T-helper 1 cell treated with Interleukin-12 subunit alpha and Interleukin-12 subunit beta and Interleukin-4 antibody, amounts not matched to agents 30 μg/mL and 1 μg/mL, for 36 hours (primary cell): Measurements from ENCODE around the gene BTBD18.
A peak's percentile ranks its signal among the peaks of the same experiment; 100 is the strongest.

Source experiments
- H3K27ac Mint-ChIP-seq: one replicate; pipeline ENCODE4 v1.8.0; 2021; ENCODE audit warnings: mild to moderate bottlenecking, mixed read lengths
- H3K27me3 Mint-ChIP-seq: one replicate; pipeline ENCODE4 v1.8.0; 2021; ENCODE audit warnings: low read depth, mixed read lengths
- H3K36me3 Mint-ChIP-seq: one replicate; pipeline ENCODE4 v1.8.0; 2021; ENCODE audit warnings: low read depth, mixed read lengths
- H3K4me1 Mint-ChIP-seq: one replicate; pipeline ENCODE4 v1.8.0; 2021; ENCODE audit warnings: low read depth, mixed read lengths
- H3K4me3 Mint-ChIP-seq: one replicate; pipeline ENCODE4 v1.8.0; 2021; ENCODE audit warnings: mild to moderate bottlenecking, moderate library complexity, mixed read lengths
- H3K9me3 Mint-ChIP-seq: one replicate; pipeline ENCODE4 v1.8.0; 2021; ENCODE audit warnings: mixed read lengths

Gene BTBD18

GRCh38 chr11:57763568-57763967 lies 11.9 kb upstream of the BTBD18 start:
- H3K27me3 Mint-ChIP-seq: peaks cover 3% of the 10 kb centered on the region
- H3K36me3 Mint-ChIP-seq: no peaks in the 10 kb centered on the region
- no peak overlapping the region for H3K27ac Mint-ChIP-seq
- H3K4me1 Mint-ChIP-seq: peaks cover 17% of the 10 kb centered on the region
- H3K4me3 Mint-ChIP-seq: no peak overlapping the region
- H3K9me3 Mint-ChIP-seq: no peaks in the 10 kb centered on the region

DNA sequence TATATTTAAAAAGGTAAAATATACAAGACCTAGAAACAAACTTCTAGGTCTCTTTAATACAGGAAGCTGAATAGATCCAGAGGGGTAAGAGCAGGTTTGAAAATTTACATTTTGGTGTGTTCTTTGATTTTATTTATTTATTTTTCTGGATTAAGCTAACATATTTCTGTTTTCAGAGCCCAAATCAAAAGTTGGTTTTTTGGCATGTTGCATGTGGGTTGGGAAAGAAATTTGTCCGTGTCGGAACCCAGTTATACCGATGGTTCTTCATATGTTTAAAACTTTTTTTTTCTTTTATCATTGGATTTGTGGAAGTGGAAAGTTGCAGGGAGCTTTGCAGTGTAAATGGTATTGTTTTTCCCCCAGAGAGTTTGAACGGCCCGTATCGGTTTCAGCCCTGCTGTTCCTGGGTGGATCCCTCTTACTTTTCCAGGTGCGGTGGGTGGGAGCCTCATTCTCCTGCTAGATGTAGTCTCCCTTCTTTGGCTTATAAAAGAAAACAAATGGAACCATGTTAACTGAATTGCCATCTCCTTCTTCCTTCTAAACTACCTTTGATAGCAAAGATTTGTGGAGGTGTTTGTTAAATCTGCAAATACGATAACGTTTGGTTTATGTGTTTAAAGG lies 10.7 kb upstream of the BTBD18 start:
- H3K27ac Mint-ChIP-seq: no peak overlapping the region
- no peaks in the 10 kb centered on the region for H3K9me3 Mint-ChIP-seq
- peaks cover 3% of the 10 kb centered on the region for H3K27me3 Mint-ChIP-seq
- H3K4me1 Mint-ChIP-seq: peaks cover 15% of the 10 kb centered on the region
- no peaks in the 10 kb centered on the region for H3K36me3 Mint-ChIP-seq
- H3K4me3 Mint-ChIP-seq: no peak overlapping the region

- Mint-ChIP-seq H3K4me1 (peaks cover 15% of the 10 kb centered on the region), H3K27me3 (peaks cover 3% of the 10 kb centered on the region), H3K4me3 (peak within 1 kb of the TSS; percentile 60), H3K9me3 (no peaks in the 10 kb centered on the region), H3K36me3 (no peaks in the 10 kb centered on the region), H3K27ac (no peak within 1 kb of the TSS)
Measured at GRCh38 chr11:57761301-57762234, 9.9 kb upstream of the BTBD18 start, which contains the start of gene CTNND1. Gene CTNND1, plus strand, starts transcription at chr11:57761802. Its CDS starts 29,677 bp downstream, at chr11:57791479.

GRCh38 chr11:57758174-57758573 lies 6.6 kb upstream of the BTBD18 start:
- H3K4me3 Mint-ChIP-seq: no peak overlapping the region
- peaks cover 14% of the 10 kb centered on the region for H3K4me1 Mint-ChIP-seq
- peaks cover 3% of the 10 kb centered on the region for H3K27me3 Mint-ChIP-seq
- H3K9me3 Mint-ChIP-seq: no peaks in the 10 kb centered on the region
- H3K36me3 Mint-ChIP-seq: no peaks in the 10 kb centered on the region
- no peak overlapping the region for H3K27ac Mint-ChIP-seq

DNA sequence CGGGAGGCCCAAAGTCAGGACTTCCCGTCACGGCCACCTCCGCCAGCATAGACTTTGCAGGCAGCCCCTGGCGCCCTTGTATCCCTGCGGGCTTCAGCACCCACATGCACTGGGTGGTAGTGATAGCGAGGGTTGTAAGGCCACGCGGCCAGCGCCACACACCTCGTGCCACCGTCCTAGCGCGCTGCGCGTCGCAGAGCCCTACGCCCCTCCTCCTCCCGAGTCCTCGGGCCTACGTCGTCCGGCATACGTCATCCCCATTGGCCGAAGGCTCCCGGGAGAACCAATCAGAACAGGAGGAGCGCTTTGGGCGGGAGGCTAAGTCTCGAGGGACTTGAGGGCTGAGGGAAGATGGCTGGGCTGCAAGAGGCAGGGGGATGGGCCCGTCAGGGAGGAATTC lies 1.3 kb upstream of the BTBD18 start:
- Mint-ChIP-seq H3K9me3 (no peaks in the 10 kb centered on the region), H3K27me3 (no peaks in the 10 kb centered on the region), H3K27ac (no peak overlapping the region), H3K36me3 (peaks cover 3% of the 10 kb centered on the region), H3K4me3 (no peak overlapping the region), H3K4me1 (peaks cover 12% of the 10 kb centered on the region)

DNA sequence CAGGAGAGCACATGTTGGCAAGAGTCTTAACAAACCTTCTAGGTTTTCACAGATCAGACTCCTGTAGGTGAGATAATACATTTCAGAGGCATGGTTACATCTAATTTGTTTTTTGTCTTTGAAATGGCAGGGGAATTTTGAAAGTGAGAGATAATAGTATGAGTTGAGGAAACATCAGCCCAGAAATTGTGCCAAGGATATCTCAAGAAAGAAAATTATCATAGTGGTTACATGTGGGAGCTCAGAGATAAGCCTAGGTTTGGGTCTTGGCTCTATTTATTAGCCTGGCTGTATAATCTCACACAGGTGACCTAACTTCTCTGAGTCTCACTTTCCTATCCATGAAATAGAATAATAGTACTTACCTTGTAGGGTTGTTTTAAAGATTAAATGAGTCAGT lies 443 bp downstream of the BTBD18 start:
- no peak overlapping the region for H3K27ac Mint-ChIP-seq
- H3K4me1 Mint-ChIP-seq: peaks cover 14% of the 10 kb centered on the region
- no peak overlapping the region for H3K4me3 Mint-ChIP-seq
- peaks cover 6% of the 10 kb centered on the region for H3K36me3 Mint-ChIP-seq
- H3K27me3 Mint-ChIP-seq: no peaks in the 10 kb centered on the region
- no peaks in the 10 kb centered on the region for H3K9me3 Mint-ChIP-seq

GRCh38 chr11:57746920-57747319 lies 4.7 kb downstream of the BTBD18 start:
- Mint-ChIP-seq H3K4me3 (no peak overlapping the region), H3K27ac (no peak overlapping the region), H3K36me3 (peaks cover 26% of the 10 kb centered on the region), H3K27me3 (no peaks in the 10 kb centered on the region), H3K4me1 (peaks cover 29% of the 10 kb centered on the region), H3K9me3 (no peaks in the 10 kb centered on the region)

- Mint-ChIP-seq H3K4me3 (no peak overlapping the region), H3K27ac (peak overlapping the region; percentile 20), H3K27me3 (no peaks in the 10 kb centered on the region), H3K36me3 (peaks cover 27% of the 10 kb centered on the region), H3K4me1 (peaks cover 28% of the 10 kb centered on the region), H3K9me3 (no peaks in the 10 kb centered on the region)
Measured at GRCh38 chr11:57745206-57745605, 6.4 kb downstream of the BTBD18 start.

DNA sequence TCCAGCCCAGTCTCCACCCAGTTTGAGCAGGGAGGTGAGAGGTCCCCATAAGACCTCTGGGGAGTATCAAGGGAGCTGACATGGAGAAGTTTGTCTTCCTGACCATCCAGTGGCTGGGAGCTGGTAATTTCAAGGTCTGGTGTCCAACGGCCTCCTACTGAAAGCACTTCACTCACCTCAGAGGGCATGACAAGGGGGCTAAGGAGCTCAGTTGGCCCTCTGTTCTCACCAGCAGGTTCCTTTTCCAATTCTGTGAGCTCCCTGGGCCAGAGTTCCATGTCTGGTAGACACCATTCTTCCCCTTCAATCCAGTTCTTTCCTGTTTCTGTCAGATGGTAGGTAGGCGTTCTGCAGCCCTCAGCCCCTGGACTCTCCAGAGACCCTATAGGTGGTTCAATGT lies 7.3 kb downstream of the BTBD18 start:
- Mint-ChIP-seq H3K27me3 (no peaks in the 10 kb centered on the region), H3K36me3 (peaks cover 29% of the 10 kb centered on the region), H3K4me1 (peaks cover 31% of the 10 kb centered on the region), H3K27ac (no peak overlapping the region), H3K4me3 (no peak overlapping the region), H3K9me3 (no peaks in the 10 kb centered on the region)

- H3K36me3 Mint-ChIP-seq: peaks cover 35% of the 10 kb centered on the region
- no peaks in the 10 kb centered on the region for H3K27me3 Mint-ChIP-seq
- H3K4me1 Mint-ChIP-seq: peaks cover 30% of the 10 kb centered on the region
Measured at GRCh38 chr11:57742087-57742452, 9.5 kb downstream of the BTBD18 start.

DNA sequence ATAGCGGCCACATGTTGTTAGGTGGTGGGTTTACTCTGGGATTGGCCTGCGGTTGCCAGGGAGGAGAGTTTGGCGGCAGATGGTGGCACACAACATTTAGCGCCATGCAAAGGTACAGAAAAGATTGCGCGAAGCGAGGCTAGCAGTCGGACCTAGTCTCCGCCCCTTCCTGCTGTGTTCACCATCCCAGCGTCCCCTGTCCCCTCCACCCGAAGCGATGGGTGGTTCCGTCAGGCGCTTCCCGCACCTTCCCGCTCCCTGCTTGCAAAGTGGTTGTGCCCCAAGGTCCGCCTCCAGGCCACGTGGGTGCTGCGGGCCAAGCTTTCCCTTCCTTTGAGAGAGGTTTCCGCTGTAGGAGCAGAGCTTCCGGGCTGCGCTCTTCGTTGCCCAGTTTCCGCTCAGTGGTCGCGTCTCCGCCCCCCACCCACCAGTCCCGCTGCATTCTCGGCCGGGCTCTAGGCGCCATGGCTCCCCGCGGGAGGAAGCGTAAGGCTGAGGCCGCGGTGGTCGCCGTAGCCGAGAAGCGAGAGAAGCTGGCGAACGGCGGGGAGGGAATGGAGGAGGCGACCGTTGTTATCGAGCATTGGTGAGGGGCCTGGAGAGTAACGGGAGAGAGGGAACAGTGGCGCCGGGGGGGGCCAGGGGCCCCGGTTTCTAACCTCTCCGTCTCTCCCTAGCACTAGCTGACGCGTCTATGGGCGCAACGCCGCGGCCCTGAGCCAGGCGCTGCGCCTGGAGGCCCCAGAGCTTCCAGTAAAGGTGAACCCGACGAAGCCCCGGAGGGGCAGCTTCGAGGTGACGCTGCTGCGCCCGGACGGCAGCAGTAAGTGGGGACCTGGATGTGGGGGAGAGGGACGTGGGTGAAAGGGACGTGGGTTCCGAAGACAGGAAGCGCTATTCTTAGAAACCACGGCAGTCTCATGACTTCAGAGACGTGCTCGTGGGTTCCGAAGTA lies 10.2 kb downstream of the BTBD18 start, which contains the start of gene SELENOH:
SELENOH (plus strand) TSS at position 360 of the 955 bp plus-strand sequence; CDS start at position 465, 105 bp downstream.
- Mint-ChIP-seq H3K4me3 (peak within 1 kb of the TSS; percentile 99), H3K27me3 (no peaks in the 10 kb centered on the region), H3K4me1 (peaks cover 29% of the 10 kb centered on the region), H3K36me3 (peaks cover 34% of the 10 kb centered on the region), H3K27ac (peak within 1 kb of the TSS; percentile 99), H3K9me3 (no peaks in the 10 kb centered on the region)

More at GRCh38 chr11:57742087-57742452, 9.5 kb downstream of the BTBD18 start:
- peak overlapping the region; percentile 99 for H3K27ac Mint-ChIP-seq
- peak overlapping the region; percentile 99 for H3K4me3 Mint-ChIP-seq
- no peaks in the 10 kb centered on the region for H3K9me3 Mint-ChIP-seq

GRCh38 chr11:57735619-57736298 lies 15.9 kb downstream of the BTBD18 start:
- no peak overlapping the region for H3K4me3 Mint-ChIP-seq

GRCh38 chr11:57732661-57733060 lies 19.0 kb downstream of the BTBD18 start:
- H3K4me1 Mint-ChIP-seq: peaks cover 24% of the 10 kb centered on the region
- peaks cover 10% of the 10 kb centered on the region for H3K36me3 Mint-ChIP-seq
- no peak overlapping the region for H3K4me3 Mint-ChIP-seq
- H3K27me3 Mint-ChIP-seq: no peaks in the 10 kb centered on the region
- H3K9me3 Mint-ChIP-seq: no peaks in the 10 kb centered on the region
- H3K27ac Mint-ChIP-seq: no peak overlapping the region

More at GRCh38 chr11:57735619-57736298, 15.9 kb downstream of the BTBD18 start:
- peak overlapping the region; percentile 63 for H3K27ac Mint-ChIP-seq
- H3K4me1 Mint-ChIP-seq: peaks cover 22% of the 10 kb centered on the region
- peaks cover 22% of the 10 kb centered on the region for H3K36me3 Mint-ChIP-seq
- H3K27me3 Mint-ChIP-seq: no peaks in the 10 kb centered on the region
- no peaks in the 10 kb centered on the region for H3K9me3 Mint-ChIP-seq
